Stimulated activated CD4-positive, alpha-beta T cell treated with anti-CD3 and anti-CD28 coated beads, Interleukin-1b, Interleukin-23, amount 100 ng/mL, for 24 hours (primary cell): ENCODE measurements around the gene ASTN1.
"Not testable (repeated sequence)": the region's sequence is repeated elsewhere in the genome, so short reads cannot be mapped to it uniquely, and the experiment has no call there.

Experiments used
- DNase-seq, 4 experiments: peaks; one replicate each; pipeline ENCODE4 v3.0.0-alpha.2; 2020; ENCODE audit warnings: low read depth in 4 of 4, low spot score in 1 of 4

ASTN1 gene

GRCh38 chr1:177116941-177117340, 47.6 kb downstream of the ASTN1 start:
- DNase-seq = no peak

GRCh38 chr1:177106614-177107365, 57.7 kb downstream of the ASTN1 start:
- DNase-seq = no peak

- DNase-seq = no peak
These were observed 58.3 kb downstream of the ASTN1 start for GRCh38 chr1:177106196-177106595.

- DNase-seq = no peak
These were observed 61.3 kb downstream of the ASTN1 start for GRCh38 chr1:177103005-177103852.

GRCh38 chr1:177092001-177092400, 72.5 kb downstream of the ASTN1 start:
- no peak for DNase-seq

GRCh38 chr1:177091040-177091439, 73.5 kb downstream of the ASTN1 start:
- no peak for DNase-seq

- no peak for DNase-seq
These were observed 75.5 kb downstream of the ASTN1 start for GRCh38 chr1:177088966-177089365.

- no peak for DNase-seq
These were observed 81.4 kb downstream of the ASTN1 start for GRCh38 chr1:177082855-177083693.

GRCh38 chr1:177080564-177080963, 83.9 kb downstream of the ASTN1 start:
- no peak for DNase-seq

- no peak for DNase-seq
These were observed 86.6 kb downstream of the ASTN1 start for GRCh38 chr1:177077734-177078499.

- no peak for DNase-seq
These were observed 87.5 kb downstream of the ASTN1 start for GRCh38 chr1:177077006-177077405.

- DNase-seq = not testable (repeated sequence)
These were observed 89.7 kb downstream of the ASTN1 start for GRCh38 chr1:177074811-177075210.

GRCh38 chr1:177069490-177069889, 95.0 kb downstream of the ASTN1 start:
- DNase-seq = no peak

GRCh38 chr1:177067752-177068410, 96.6 kb downstream of the ASTN1 start:
- DNase-seq = no peak

- DNase-seq = no peak
These were observed 99.1 kb downstream of the ASTN1 start for GRCh38 chr1:177065430-177065829.

- no peak for DNase-seq
These were observed 100.9 kb downstream of the ASTN1 start for GRCh38 chr1:177063648-177064047.

- no peak for DNase-seq
These were observed 110.0 kb downstream of the ASTN1 start for GRCh38 chr1:177054542-177054941.

GRCh38 chr1:177053648-177054047, 110.9 kb downstream of the ASTN1 start:
- DNase-seq = no peak

GRCh38 chr1:177048314-177049069, 116.0 kb downstream of the ASTN1 start:
- no peak for DNase-seq
